ENCODE data around the gene DUSP6. TPM values are rescaled to one million over a fixed set of nuclear protein-coding genes. Genes with fewer than 3 reads are reported as not detected.

Gene DUSP6
- 7.5 and 8.0 TPM in 2 replicates for polyA plus RNA-seq (2013)

- Histone ChIP-seq H2AK5ac (ENCODE audit: low read length) (no peak within 1 kb of the TSS), H3K27me3 (ENCODE audit: insufficient read depth, low read length) (peaks cover 10% of the 10 kb centered on the region), H4K91ac (ENCODE audit: low read depth, low read length) (peak within 1 kb of the TSS; percentile 94), H3K9me3 (ENCODE audit: insufficient read depth, low read depth, low read length) (peaks cover 2% of the 10 kb centered on the region), H3K27ac (ENCODE audit: low read depth, low read length) (peak within 1 kb of the TSS; percentile 96), H4K12ac (ENCODE audit: low read depth, low read length) (peak within 1 kb of the TSS; percentile 84), H4K8ac (ENCODE audit: low read depth, low read length) (peak within 1 kb of the TSS; percentile 91), H3K79me1 (ENCODE audit: low read length) (peaks cover 29% of the 10 kb centered on the region), H3K79me2 (ENCODE audit: control insufficient read depth, insufficient read depth, low read length, poor library complexity) (peaks cover 18% of the 10 kb centered on the region), H3K36me3 (ENCODE audit: control insufficient read depth in 1 of 2, insufficient read depth in 2 of 2, low read length in 2 of 2) (peaks cover 5 to 6% of the 10 kb centered on the region in 2 experiments), H2AFZ (ENCODE audit: insufficient read depth, low read length, poor library complexity) (peak within 1 kb of the TSS; percentile 84), H2BK12ac (ENCODE audit: low read length) (peak within 1 kb of the TSS; percentile 50), H3K14ac (ENCODE audit: low read length) (peak within 1 kb of the TSS; percentile 97), H2BK120ac (ENCODE audit: insufficient read depth, low read length, poor library complexity) (peak within 1 kb of the TSS; percentile 86), H3K4me1 (ENCODE audit: control insufficient read depth in 1 of 2, insufficient read depth in 2 of 2, low read length in 2 of 2) (peaks cover 15 to 19% of the 10 kb centered on the region in 2 experiments), H3K18ac (ENCODE audit: low read length) (peak within 1 kb of the TSS; percentile 86), H3K4me2 (ENCODE audit: low read length) (peak within 1 kb of the TSS; percentile 89), H3K9ac (ENCODE audit: low read length) (peak within 1 kb of the TSS; percentile 85), H3K4me3 (ENCODE audit: low read depth, low read length) (peak within 1 kb of the TSS; percentile 88), H3K4ac (ENCODE audit: low read depth, low read length) (peak within 1 kb of the TSS; percentile 66), H2BK5ac (ENCODE audit: low read depth, low read length, poor library complexity) (peak within 1 kb of the TSS; percentile 89), H3K23ac (ENCODE audit: low read length) (peak within 1 kb of the TSS; percentile 69)
- no CpG with 5 or more reads among the region's 34 CpGs for WGBS (ENCODE audit: extremely low coverage, insufficient coverage, insufficient read length)
- peak; percentile 86 to 88 for DNase-seq
These were observed at the start of gene DUSP6 for GRCh38 chr12:89352492-89353187. Gene DUSP6 (minus strand): TSS chr12:89352501. CDS start chr12:89352039, 462 bp downstream.

- no peaks in the 10 kb centered on the region for H3K9me3 ChIP-seq (ENCODE audit: insufficient read depth, low read depth, low read length)
- H3K9ac ChIP-seq (ENCODE audit: low read length) = no peak overlapping the region
- H3K4me2 ChIP-seq (ENCODE audit: low read length) = no peak overlapping the region
- H2BK5ac ChIP-seq (ENCODE audit: low read depth, low read length, poor library complexity) = no peak overlapping the region
- no peaks in the 10 kb centered on the region for H3K79me1 ChIP-seq (ENCODE audit: low read length)
- no peak overlapping the region for H3K18ac ChIP-seq (ENCODE audit: low read length)
- H3K4me1 ChIP-seq (ENCODE audit: control insufficient read depth in 1 of 2, insufficient read depth in 2 of 2, low read length in 2 of 2) = no peaks in the 10 kb centered on the region
- no peak overlapping the region for H4K8ac ChIP-seq (ENCODE audit: low read depth, low read length)
- H3K14ac ChIP-seq (ENCODE audit: low read length) = no peak overlapping the region
- WGBS (ENCODE audit: extremely low coverage, insufficient coverage, insufficient read length) = no CpG with 5 or more reads among the region's 3 CpGs
- H4K91ac ChIP-seq (ENCODE audit: low read depth, low read length) = no peak overlapping the region
- H3K27ac ChIP-seq (ENCODE audit: low read depth, low read length) = no peak overlapping the region
- H4K12ac ChIP-seq (ENCODE audit: low read depth, low read length) = no peak overlapping the region
- no peak overlapping the region for H3K23ac ChIP-seq (ENCODE audit: low read length)
- H3K79me2 ChIP-seq (ENCODE audit: control insufficient read depth, insufficient read depth, low read length, poor library complexity) = no peaks in the 10 kb centered on the region
- H3K4ac ChIP-seq (ENCODE audit: low read depth, low read length) = no peak overlapping the region
- H2AK5ac ChIP-seq (ENCODE audit: low read length) = no peak overlapping the region
- no peak for DNase-seq
- H2BK120ac ChIP-seq (ENCODE audit: insufficient read depth, low read length, poor library complexity) = no peak overlapping the region
- H3K27me3 ChIP-seq (ENCODE audit: insufficient read depth, low read length) = no peaks in the 10 kb centered on the region
- H3K36me3 ChIP-seq (ENCODE audit: control insufficient read depth in 1 of 2, insufficient read depth in 2 of 2, low read length in 2 of 2) = no peaks in the 10 kb centered on the region
- no peak overlapping the region for H2AFZ ChIP-seq (ENCODE audit: insufficient read depth, low read length, poor library complexity)
- no peak overlapping the region for H2BK12ac ChIP-seq (ENCODE audit: low read length)
- H3K4me3 ChIP-seq (ENCODE audit: low read depth, low read length) = no peak overlapping the region
These were observed 49.2 kb upstream of the DUSP6 start for GRCh38 chr12:89401433-89402058.

- Histone ChIP-seq H3K36me3 (ENCODE audit: control insufficient read depth in 1 of 2, insufficient read depth in 2 of 2, low read length in 2 of 2) (no peaks in the 10 kb centered on the region), H3K27me3 (ENCODE audit: insufficient read depth, low read length) (no peaks in the 10 kb centered on the region), H4K8ac (ENCODE audit: low read depth, low read length) (no peak overlapping the region), H3K79me1 (ENCODE audit: low read length) (no peaks in the 10 kb centered on the region), H2BK120ac (ENCODE audit: insufficient read depth, low read length, poor library complexity) (no peak overlapping the region), H3K4me2 (ENCODE audit: low read length) (no peak overlapping the region), H3K27ac (ENCODE audit: low read depth, low read length) (no peak overlapping the region), H3K9me3 (ENCODE audit: insufficient read depth, low read depth, low read length) (no peaks in the 10 kb centered on the region), H3K18ac (ENCODE audit: low read length) (no peak overlapping the region), H2BK12ac (ENCODE audit: low read length) (no peak overlapping the region), H2AFZ (ENCODE audit: insufficient read depth, low read length, poor library complexity) (no peak overlapping the region), H4K12ac (ENCODE audit: low read depth, low read length) (no peak overlapping the region), H3K4ac (ENCODE audit: low read depth, low read length) (no peak overlapping the region), H3K4me1 (ENCODE audit: control insufficient read depth in 1 of 2, insufficient read depth in 2 of 2, low read length in 2 of 2) (no peaks in the 10 kb centered on the region), H3K9ac (ENCODE audit: low read length) (no peak overlapping the region), H3K14ac (ENCODE audit: low read length) (no peak overlapping the region), H2AK5ac (ENCODE audit: low read length) (no peak overlapping the region), H3K23ac (ENCODE audit: low read length) (no peak overlapping the region), H3K79me2 (ENCODE audit: control insufficient read depth, insufficient read depth, low read length, poor library complexity) (no peaks in the 10 kb centered on the region), H4K91ac (ENCODE audit: low read depth, low read length) (no peak overlapping the region), H2BK5ac (ENCODE audit: low read depth, low read length, poor library complexity) (no peak overlapping the region), H3K4me3 (ENCODE audit: low read depth, low read length) (no peak overlapping the region)
- no CpG with 5 or more reads among the region's 6 CpGs for WGBS (ENCODE audit: extremely low coverage, insufficient coverage, insufficient read length)
- DNase-seq = no peak
These were observed 48.1 kb upstream of the DUSP6 start for GRCh38 chr12:89400415-89400814.

- Histone ChIP-seq H3K14ac (ENCODE audit: low read length) (no peak overlapping the region), H2AK5ac (ENCODE audit: low read length) (no peak overlapping the region), H4K8ac (ENCODE audit: low read depth, low read length) (no peak overlapping the region), H3K9ac (ENCODE audit: low read length) (no peak overlapping the region), H3K9me3 (ENCODE audit: insufficient read depth, low read depth, low read length) (no peaks in the 10 kb centered on the region), H3K4me2 (ENCODE audit: low read length) (no peak overlapping the region), H3K27me3 (ENCODE audit: insufficient read depth, low read length) (no peaks in the 10 kb centered on the region), H3K36me3 (ENCODE audit: control insufficient read depth in 1 of 2, insufficient read depth in 2 of 2, low read length in 2 of 2) (no peaks in the 10 kb centered on the region), H2BK120ac (ENCODE audit: insufficient read depth, low read length, poor library complexity) (no peak overlapping the region), H3K18ac (ENCODE audit: low read length) (no peak overlapping the region), H3K4me1 (ENCODE audit: control insufficient read depth in 1 of 2, insufficient read depth in 2 of 2, low read length in 2 of 2) (peaks cover 0 to 11% of the 10 kb centered on the region in 2 experiments), H3K23ac (ENCODE audit: low read length) (no peak overlapping the region), H2AFZ (ENCODE audit: insufficient read depth, low read length, poor library complexity) (no peak overlapping the region), H4K91ac (ENCODE audit: low read depth, low read length) (no peak overlapping the region), H3K79me2 (ENCODE audit: control insufficient read depth, insufficient read depth, low read length, poor library complexity) (no peaks in the 10 kb centered on the region), H2BK5ac (ENCODE audit: low read depth, low read length, poor library complexity) (no peak overlapping the region), H3K4me3 (ENCODE audit: low read depth, low read length) (no peak overlapping the region), H3K4ac (ENCODE audit: low read depth, low read length) (no peak overlapping the region), H3K79me1 (ENCODE audit: low read length) (no peaks in the 10 kb centered on the region), H2BK12ac (ENCODE audit: low read length) (no peak overlapping the region), H4K12ac (ENCODE audit: low read depth, low read length) (no peak overlapping the region), H3K27ac (ENCODE audit: low read depth, low read length) (no peak overlapping the region)
- DNase-seq = no peak
- 100% methylated on average over 1 of the region's 4 CpGs for WGBS (ENCODE audit: extremely low coverage, insufficient coverage, insufficient read length)
These were observed 43.4 kb upstream of the DUSP6 start for GRCh38 chr12:89395712-89396111.

All from trophoblast cell (in vitro differentiated cells and primary cell).